AG10803 (cell line): Measurements from ENCODE around the gene ZDHHC15.
"Not testable (repeated sequence)": the region's sequence is repeated elsewhere in the genome, so short reads cannot be mapped to it uniquely, and the experiment has no call there.

Experiments
- DNase-seq: peaks from one replicate; pipeline ENCODE4 v3.0.0; 2010; ENCODE audit warnings: low read depth
- H3K4me3 ChIP-seq: 2 replicates; pipeline ENCODE4 v1.5.1; 2011; ENCODE audit warnings: mild to moderate bottlenecking, low read length, control low read depth
- TF ChIP-seq, protein P1 (sequence below): conservative IDR thresholded peaks from 2 replicates; pipeline ENCODE4 v1.5.1; 2011; ENCODE audit warnings: mild to moderate bottlenecking, low read length, control low read depth, inconsistent platforms

ZDHHC15 gene

DNA sequence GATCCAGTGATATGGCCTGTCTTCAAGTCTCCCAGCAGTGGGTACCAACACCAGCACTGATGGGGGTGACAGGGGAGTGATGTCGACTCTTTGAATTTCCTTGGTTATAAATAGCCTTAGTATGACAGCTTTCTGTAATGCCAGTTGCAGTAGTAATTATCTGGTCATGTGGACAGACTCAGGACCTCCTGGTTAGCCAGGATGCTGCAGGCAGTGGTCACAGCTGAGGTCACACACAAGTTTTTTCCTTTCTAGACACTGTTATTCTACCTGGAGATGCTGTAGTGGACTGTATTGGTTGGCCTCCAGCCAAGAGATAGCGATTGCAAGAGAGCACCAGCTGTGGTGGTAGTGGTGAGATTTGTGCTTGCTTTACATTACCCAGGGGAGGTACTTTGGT is 185.3 kb downstream of the ZDHHC15 start:
- no peak overlapping the region for H3K4me3 ChIP-seq
- TF ChIP-seq, protein P1, sequence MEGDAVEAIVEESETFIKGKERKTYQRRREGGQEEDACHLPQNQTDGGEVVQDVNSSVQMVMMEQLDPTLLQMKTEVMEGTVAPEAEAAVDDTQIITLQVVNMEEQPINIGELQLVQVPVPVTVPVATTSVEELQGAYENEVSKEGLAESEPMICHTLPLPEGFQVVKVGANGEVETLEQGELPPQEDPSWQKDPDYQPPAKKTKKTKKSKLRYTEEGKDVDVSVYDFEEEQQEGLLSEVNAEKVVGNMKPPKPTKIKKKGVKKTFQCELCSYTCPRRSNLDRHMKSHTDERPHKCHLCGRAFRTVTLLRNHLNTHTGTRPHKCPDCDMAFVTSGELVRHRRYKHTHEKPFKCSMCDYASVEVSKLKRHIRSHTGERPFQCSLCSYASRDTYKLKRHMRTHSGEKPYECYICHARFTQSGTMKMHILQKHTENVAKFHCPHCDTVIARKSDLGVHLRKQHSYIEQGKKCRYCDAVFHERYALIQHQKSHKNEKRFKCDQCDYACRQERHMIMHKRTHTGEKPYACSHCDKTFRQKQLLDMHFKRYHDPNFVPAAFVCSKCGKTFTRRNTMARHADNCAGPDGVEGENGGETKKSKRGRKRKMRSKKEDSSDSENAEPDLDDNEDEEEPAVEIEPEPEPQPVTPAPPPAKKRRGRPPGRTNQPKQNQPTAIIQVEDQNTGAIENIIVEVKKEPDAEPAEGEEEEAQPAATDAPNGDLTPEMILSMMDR = no peak
- no peak for DNase-seq

DNA sequence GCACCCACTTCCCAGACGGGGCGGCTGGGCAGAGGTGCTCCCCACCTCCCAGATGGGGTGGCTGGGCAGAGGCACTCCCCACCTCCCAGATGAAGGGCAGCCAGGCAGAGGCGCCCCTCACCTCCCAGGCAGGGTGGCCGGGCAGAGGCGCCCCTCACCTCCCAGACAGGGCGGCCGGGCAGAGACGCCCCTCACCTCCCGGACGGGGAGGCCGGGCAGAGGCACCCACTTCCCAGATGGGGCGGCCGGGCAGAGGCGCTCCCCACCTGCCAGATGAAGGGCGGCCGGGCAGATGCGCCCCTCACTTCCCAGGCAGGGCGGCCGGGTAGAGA is 187.7 kb downstream of the ZDHHC15 start:
- TF ChIP-seq, protein P1 = no peak
- no peak for DNase-seq

DNA sequence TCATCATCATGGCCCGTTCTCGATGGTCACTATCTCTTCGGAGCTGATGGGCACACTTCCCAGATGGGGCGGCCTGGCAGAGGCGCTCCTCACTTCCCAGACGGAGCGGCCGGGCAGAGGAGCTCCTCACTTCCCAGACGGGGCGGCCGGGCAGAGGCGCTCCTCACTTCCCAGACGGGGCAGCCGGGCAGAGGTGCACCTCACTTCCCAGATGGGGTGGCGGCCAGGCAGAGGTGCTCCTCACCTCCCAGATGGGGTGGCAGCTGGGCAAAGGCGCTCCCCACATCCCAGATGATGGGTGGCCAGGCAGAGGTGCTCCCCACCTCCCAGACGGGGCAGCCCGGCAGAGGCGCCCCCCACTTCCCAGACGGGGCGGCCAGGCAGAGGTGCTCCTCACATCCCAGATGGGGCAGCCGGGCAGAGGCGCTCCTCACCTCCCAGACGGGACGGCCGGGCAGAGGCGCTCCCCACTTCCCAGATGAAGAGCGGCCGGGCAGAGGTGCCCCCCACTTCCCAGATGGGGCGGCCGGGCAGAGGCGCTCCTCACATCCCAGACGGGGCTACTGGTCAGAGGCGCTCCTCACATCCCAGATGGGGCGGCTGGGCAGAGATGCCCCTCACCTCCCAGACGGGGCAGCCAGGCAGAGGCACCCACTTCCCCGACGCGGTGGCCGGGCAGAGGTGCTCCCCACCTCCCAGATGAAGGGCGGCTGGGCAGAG is 188.3 kb downstream of the ZDHHC15 start:
- DNase-seq, H3K4me3 ChIP-seq: not testable (repeated sequence)

More for the DNA sequence above, 187.7 kb downstream of the ZDHHC15 start:
- H3K4me3 ChIP-seq = no peak overlapping the region

DNA sequence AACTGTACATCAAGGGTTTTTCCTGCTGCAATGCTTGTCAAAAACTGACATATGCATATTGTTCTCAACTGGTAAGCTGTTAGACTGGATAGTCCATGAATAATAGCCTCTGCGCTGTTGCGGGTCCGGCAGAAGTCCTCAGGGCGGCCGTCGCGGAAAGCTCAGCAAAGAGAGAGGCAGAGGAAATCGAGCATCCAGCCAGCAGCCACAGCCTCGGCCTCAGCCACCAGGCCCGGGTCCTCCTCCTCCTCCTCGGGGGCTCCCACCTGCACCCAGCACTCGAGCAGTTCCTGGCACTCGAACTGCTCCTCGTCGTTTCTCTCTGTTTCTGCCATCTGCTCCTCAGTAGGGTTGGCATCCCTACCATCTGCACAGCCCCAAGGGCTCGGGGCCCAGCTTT is 195.2 kb downstream of the ZDHHC15 start:
- no peak for DNase-seq
- no peak overlapping the region for H3K4me3 ChIP-seq
- TF ChIP-seq, protein P1 = no peak
